Neutrophil (primary cell): ENCODE data around the gene SMARCA2.
A peak's percentile ranks its signal among the peaks of the same experiment; 100 is the strongest.

Experiments
- H3K27ac ChIP-seq: fragments of 200-600 bp; sonication (generic); 2 replicates; pipeline ENCODE4 v1.5.1; 2016; ENCODE audit warnings: mild to moderate bottlenecking, moderate library complexity
- H3K27me3 ChIP-seq: fragments of 200-600 bp; sonication (generic); 2 replicates; pipeline ENCODE4 v1.6.0; 2016; ENCODE audit warnings: mild to moderate bottlenecking
- H3K36me3 ChIP-seq: fragments of 200-600 bp; sonication (generic); 2 replicates; pipeline ENCODE4 v1.5.1; 2017
- H3K4me1 ChIP-seq, 2 experiments: fragments of 200-600 bp in 1 of 2; sonication (generic) in 1 of 2; 1 replicate in 1 of 2; 2 replicates in 1 of 2; pipeline versions ENCODE4 v1.5.1 to v1.6.1; 2013 to 2016; ENCODE audit warnings: low read depth in 1 of 2, low read length in 1 of 2, mild to moderate bottlenecking in 1 of 2, moderate library complexity in 1 of 2; ENCODE audit not compliant: control insufficient read depth in 1 of 2, insufficient read depth in 1 of 2
- H3K4me3 ChIP-seq, 2 experiments: fragments of 200-600 bp in 1 of 2; sonication (generic) in 1 of 2; 1 replicate in 1 of 2; 2 replicates in 1 of 2; pipeline ENCODE4 v1.5.1; 2013 to 2016; ENCODE audit warnings: low read depth in 1 of 2, low read length in 1 of 2, mild to moderate bottlenecking in 1 of 2, moderate library complexity in 1 of 2
- H3K9me3 ChIP-seq: fragments of 200-600 bp; sonication (generic); 2 replicates; pipeline ENCODE4 v1.5.1; 2016
- TF ChIP-seq, protein P1 (sequence below): fragments of 200-600 bp; sonication (generic); IDR thresholded peaks from 2 replicates; pipeline ENCODE4 v1.5.1; 2016; ENCODE audit warnings: antibody characterized with exemption

The SMARCA2 gene

DNA sequence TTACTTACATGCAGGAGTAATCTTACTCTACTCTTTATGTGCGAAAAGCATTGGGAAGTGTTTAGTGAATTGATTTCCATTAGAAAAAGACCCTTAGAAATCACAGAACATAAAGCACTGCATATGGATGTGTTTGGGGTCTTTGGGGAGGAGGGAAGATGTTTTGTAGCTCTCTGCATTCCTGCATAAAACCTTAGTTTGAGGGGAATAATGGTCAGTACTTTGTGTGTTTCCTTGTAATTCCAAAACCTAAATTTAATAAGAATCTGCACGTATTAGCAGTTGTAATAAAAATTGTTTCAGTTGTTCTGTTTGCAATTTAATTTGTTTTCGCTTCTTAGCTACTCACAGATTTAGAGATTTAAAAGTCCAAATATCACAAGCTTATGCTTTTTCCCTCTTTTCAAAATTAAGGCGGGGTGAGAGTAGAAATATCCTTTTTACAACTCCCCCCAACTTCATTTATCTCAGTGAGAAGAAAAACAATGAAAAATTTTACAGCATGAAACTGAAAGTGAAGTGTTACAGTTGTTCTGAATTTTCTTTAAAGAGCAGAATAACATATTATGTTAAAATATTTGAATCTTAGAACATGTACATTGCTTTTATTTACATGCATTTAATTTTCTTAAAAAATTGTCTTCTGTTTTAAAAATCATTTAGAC lies 143.8 kb downstream of the SMARCA2 start:
- no peaks in the 10 kb centered on the region for H3K27me3 ChIP-seq
- peaks cover 51 to 58% of the 10 kb centered on the region in 2 experiments for H3K4me1 ChIP-seq
- peak overlapping the region; percentile 62 for H3K27ac ChIP-seq

DNA sequence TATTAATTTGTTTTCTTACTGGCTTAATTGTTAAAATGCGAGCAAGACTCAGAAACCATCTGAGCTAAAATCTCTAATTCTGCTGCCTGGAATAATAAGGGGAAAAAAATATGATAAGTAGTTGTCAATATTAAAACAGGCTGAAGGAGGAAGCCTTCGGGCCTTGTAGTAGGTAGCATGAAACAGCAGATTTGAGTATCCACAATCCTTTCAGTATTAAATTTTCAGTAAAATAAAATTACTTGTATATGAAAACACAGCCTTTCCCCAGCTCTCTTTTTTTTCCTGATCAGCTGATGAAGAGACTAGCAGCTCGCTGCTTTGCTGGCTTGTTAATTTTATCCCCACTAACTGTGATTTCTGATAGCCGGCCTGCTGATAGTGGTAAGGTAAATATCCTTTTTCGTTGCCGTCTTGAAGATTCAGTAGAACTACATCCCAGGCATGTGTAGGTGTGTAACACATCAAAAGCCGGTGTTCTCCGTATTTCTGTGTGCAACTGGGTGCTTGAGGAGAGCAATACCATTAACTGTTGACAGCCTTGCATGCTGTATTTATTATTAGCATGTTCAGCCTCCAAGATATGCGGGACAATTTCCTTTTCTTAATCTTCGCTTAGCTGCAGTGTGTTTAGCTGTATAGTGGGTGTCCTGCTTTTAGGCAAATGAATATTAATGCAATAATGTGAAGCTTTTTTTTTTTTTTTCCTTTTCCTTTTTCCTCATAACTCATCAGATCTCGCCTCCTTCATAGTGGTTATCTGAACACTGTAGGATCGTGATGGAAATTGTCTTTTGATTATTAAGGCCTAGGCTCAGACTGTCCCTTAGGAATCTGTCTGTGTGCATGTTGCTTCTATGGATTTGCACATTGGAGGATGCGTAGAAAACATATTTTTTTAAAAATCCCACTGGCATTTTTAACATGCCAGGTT lies 144.6 kb downstream of the SMARCA2 start:
- Histone ChIP-seq H3K4me3 (no peak overlapping the region), H3K27me3 (no peaks in the 10 kb centered on the region), H3K27ac (peak overlapping the region; percentile 62), H3K4me1 (peaks cover 51 to 58% of the 10 kb centered on the region in 2 experiments), H3K9me3 (no peaks in the 10 kb centered on the region), H3K36me3 (peaks cover 4% of the 10 kb centered on the region)
- TF ChIP-seq, protein P1, sequence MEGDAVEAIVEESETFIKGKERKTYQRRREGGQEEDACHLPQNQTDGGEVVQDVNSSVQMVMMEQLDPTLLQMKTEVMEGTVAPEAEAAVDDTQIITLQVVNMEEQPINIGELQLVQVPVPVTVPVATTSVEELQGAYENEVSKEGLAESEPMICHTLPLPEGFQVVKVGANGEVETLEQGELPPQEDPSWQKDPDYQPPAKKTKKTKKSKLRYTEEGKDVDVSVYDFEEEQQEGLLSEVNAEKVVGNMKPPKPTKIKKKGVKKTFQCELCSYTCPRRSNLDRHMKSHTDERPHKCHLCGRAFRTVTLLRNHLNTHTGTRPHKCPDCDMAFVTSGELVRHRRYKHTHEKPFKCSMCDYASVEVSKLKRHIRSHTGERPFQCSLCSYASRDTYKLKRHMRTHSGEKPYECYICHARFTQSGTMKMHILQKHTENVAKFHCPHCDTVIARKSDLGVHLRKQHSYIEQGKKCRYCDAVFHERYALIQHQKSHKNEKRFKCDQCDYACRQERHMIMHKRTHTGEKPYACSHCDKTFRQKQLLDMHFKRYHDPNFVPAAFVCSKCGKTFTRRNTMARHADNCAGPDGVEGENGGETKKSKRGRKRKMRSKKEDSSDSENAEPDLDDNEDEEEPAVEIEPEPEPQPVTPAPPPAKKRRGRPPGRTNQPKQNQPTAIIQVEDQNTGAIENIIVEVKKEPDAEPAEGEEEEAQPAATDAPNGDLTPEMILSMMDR = no peak

More for the DNA sequence above, 143.8 kb downstream of the SMARCA2 start:
- H3K4me3 ChIP-seq = no peak overlapping the region
- TF ChIP-seq, protein P1 = no peak
- peaks cover 4% of the 10 kb centered on the region for H3K36me3 ChIP-seq
- H3K9me3 ChIP-seq = no peaks in the 10 kb centered on the region

DNA sequence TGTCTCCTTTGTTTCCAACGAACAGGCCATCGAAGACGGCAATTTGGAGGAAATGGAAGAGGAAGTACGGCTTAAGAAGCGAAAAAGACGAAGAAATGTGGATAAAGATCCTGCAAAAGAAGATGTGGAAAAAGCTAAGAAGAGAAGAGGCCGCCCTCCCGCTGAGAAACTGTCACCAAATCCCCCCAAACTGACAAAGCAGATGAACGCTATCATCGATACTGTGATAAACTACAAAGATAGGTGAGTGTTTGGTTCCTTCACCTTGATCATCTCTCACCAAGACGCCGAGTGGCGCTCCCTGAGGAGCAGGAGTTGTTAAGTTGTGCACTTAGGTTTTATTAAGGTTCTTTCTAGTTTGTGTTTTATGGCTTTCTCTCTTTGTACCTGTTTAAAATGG lies 146.5 kb downstream of the SMARCA2 start:
- TF ChIP-seq, protein P1 = no peak

DNA sequence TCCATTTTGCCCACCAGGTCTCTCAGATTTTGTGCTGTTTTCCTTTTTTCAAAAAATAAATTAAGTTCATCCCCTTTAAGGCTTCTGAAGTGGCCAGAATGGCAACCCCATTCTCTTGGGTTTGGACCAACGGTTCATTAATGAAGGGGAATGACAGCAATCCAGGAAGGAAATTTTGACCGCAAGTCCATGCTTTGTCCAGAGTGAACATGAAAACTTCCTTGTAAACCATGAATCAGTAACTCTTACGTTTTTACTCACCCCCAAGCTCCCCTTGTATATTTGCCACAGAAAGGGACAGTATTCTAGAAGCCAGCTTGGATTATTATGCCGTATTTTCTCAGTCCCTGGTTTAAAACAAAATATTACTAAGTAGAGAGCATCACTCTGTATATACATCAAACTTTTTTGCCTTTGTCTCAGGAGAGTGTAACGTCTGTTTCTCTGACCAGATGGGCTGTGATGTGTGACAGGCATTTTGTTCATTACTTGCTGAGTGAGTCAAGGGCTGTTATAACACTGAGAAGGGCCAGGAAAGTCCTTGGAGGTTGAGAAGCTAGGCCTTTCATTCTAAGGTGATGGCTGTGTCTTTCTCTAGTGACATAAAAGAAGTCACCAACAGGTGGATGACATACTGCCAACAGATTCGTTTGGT lies 148.2 kb downstream of the SMARCA2 start:
- Histone ChIP-seq H3K36me3 (peaks cover 14% of the 10 kb centered on the region), H3K27me3 (no peaks in the 10 kb centered on the region), H3K4me1 (peaks cover 31 to 37% of the 10 kb centered on the region in 2 experiments), H3K27ac (peak overlapping the region; percentile 48), H3K4me3 (no peak overlapping the region), H3K9me3 (no peaks in the 10 kb centered on the region)
- TF ChIP-seq, protein P1 = no peak

More for the DNA sequence above, 146.5 kb downstream of the SMARCA2 start:
- Histone ChIP-seq H3K27me3 (no peaks in the 10 kb centered on the region), H3K4me1 (peaks cover 48 to 54% of the 10 kb centered on the region in 2 experiments), H3K27ac (peak overlapping the region; percentile 35), H3K9me3 (no peaks in the 10 kb centered on the region), H3K4me3 (no peak overlapping the region), H3K36me3 (peaks cover 4% of the 10 kb centered on the region)

DNA sequence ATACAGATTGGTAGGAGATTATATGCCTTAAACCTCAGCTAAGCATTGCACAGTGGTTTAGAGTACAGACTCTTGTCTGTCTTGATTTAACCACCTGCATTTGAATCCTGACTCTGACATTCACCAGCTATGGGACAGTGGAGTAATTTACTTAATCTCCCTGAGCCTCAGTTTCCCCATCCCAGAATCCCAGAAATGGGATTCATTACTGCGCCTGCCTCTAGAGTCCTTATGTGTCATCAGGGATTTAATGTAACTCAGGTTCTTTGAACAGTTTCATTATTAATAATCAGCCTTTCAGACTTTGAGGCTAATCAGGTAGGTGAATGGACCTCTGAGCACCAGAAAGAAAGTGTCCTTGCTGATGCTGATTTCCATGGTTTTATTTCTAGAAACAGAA lies 149.1 kb downstream of the SMARCA2 start:
- Histone ChIP-seq H3K27ac (no peak overlapping the region), H3K9me3 (no peaks in the 10 kb centered on the region), H3K4me3 (no peak overlapping the region), H3K4me1 (peaks cover 22 to 28% of the 10 kb centered on the region in 2 experiments), H3K27me3 (no peaks in the 10 kb centered on the region), H3K36me3 (peaks cover 16% of the 10 kb centered on the region)
- TF ChIP-seq, protein P1 = no peak
